OCI-M1 (cell line): Measurements from ENCODE around the gene MYH13.

Source experiments
- DNase-seq: peaks from one replicate; lab custom pipeline; 2025; lab: John Stamatoyannopoulos, UW

MYH13 gene

GRCh38 chr17:10344816-10345215, 28.0 kb downstream of the MYH13 start:
- no peak for DNase-seq

- DNase-seq, result no peak
Observed at GRCh38 chr17:10339051-10339450, 33.8 kb downstream of the MYH13 start.

GRCh38 chr17:10337976-10338375, 34.8 kb downstream of the MYH13 start:
- DNase-seq, result no peak

GRCh38 chr17:10337136-10337535, 35.7 kb downstream of the MYH13 start:
- DNase-seq, result no peak

- no peak for DNase-seq
Observed at GRCh38 chr17:10336393-10336792, 36.4 kb downstream of the MYH13 start.

GRCh38 chr17:10332515-10332914, 40.3 kb downstream of the MYH13 start:
- no peak for DNase-seq

- DNase-seq, result no peak
Observed at GRCh38 chr17:10328971-10329923, 43.6 kb downstream of the MYH13 start.

GRCh38 chr17:10328206-10328605, 44.6 kb downstream of the MYH13 start:
- no peak for DNase-seq

GRCh38 chr17:10327640-10328039, 45.2 kb downstream of the MYH13 start:
- peak; percentile 77 for DNase-seq

- peak; percentile 1 for DNase-seq
Observed at GRCh38 chr17:10325031-10325695, 47.6 kb downstream of the MYH13 start.

- DNase-seq, result no peak
Observed at GRCh38 chr17:10323812-10324610, 48.8 kb downstream of the MYH13 start.

- DNase-seq, result no peak
Observed at GRCh38 chr17:10318535-10318934, 54.3 kb downstream of the MYH13 start.

GRCh38 chr17:10317543-10317834, 55.3 kb downstream of the MYH13 start:
- no peak for DNase-seq

GRCh38 chr17:10316801-10317542, 55.8 kb downstream of the MYH13 start:
- DNase-seq, result peak; percentile 58

- DNase-seq, result peak; percentile 2
Observed at GRCh38 chr17:10314329-10314728, 58.5 kb downstream of the MYH13 start.

- no peak for DNase-seq
Observed at GRCh38 chr17:10313037-10313672, 59.7 kb downstream of the MYH13 start.

GRCh38 chr17:10311131-10311530, 61.7 kb downstream of the MYH13 start:
- no peak for DNase-seq

GRCh38 chr17:10309003-10309974, 63.5 kb downstream of the MYH13 start:
- no peak for DNase-seq

- no peak for DNase-seq
Observed at GRCh38 chr17:10306585-10306984, 66.2 kb downstream of the MYH13 start.

- no peak for DNase-seq
Observed at GRCh38 chr17:10305398-10305797, 67.4 kb downstream of the MYH13 start.
